Chondrocyte (in vitro differentiated cells): ENCODE measurements around the gene UBA1. TPM values are rescaled to one million over a fixed set of nuclear protein-coding genes. Genes with fewer than 3 reads are reported as not detected.

Source experiments
- DNase-seq: peaks from one replicate; pipeline ENCODE4 v3.0.0; 2021; ENCODE audit warnings: mixed read lengths, low spot score
- H3K27ac Mint-ChIP-seq: one replicate; pipeline ENCODE4 v1.8.0; 2021; ENCODE audit warnings: mild to moderate bottlenecking, moderate library complexity, mixed read lengths; ENCODE audit not compliant: unreplicated experiment
- H3K27me3 Mint-ChIP-seq: 2 replicates; pipeline ENCODE4 v1.8.0; 2021; ENCODE audit warnings: low read depth, mixed read lengths
- H3K36me3 Mint-ChIP-seq: 2 replicates; pipeline ENCODE4 v1.8.0; 2021; ENCODE audit warnings: low read depth, mixed read lengths
- H3K4me1 Mint-ChIP-seq: 2 replicates; pipeline ENCODE4 v1.8.0; 2021; ENCODE audit warnings: low read depth, mild to moderate bottlenecking, mixed read lengths
- H3K4me3 Mint-ChIP-seq: one replicate; pipeline ENCODE4 v1.8.0; 2021; ENCODE audit warnings: mild to moderate bottlenecking, moderate library complexity, mixed read lengths; ENCODE audit not compliant: unreplicated experiment
- H3K9me3 Mint-ChIP-seq: 2 replicates; pipeline ENCODE4 v1.8.0; 2021; ENCODE audit warnings: low read depth, mixed read lengths
- CTCF ChIP-seq: fragments of 200-600 bp; sonication (generic); IDR thresholded peaks from 2 replicates; pipeline ENCODE4 v1.5.0; 2021; ENCODE audit warnings: antibody characterized with exemption, mild to moderate bottlenecking, moderate library complexity
- total RNA-seq: library from RNA; stranded (reverse); gene quantifications from 3 replicates; pipeline ENCODE4 v1.2.1, GENCODE V29; 2021

The UBA1 gene
- total RNA-seq, 1 donor from 2014 or later = 311 TPM

GRCh38 chrX:47174846-47175587, 18.6 kb upstream of the UBA1 start:
- TF ChIP-seq CTCF = no peak
- H3K27me3 Mint-ChIP-seq = no peaks in the 10 kb centered on the region
- peaks cover 12% of the 10 kb centered on the region for H3K36me3 Mint-ChIP-seq
- peak; percentile 72 for DNase-seq
- no peak overlapping the region for H3K27ac Mint-ChIP-seq
- H3K4me1 Mint-ChIP-seq = peaks cover 3% of the 10 kb centered on the region
- no peak overlapping the region for H3K4me3 Mint-ChIP-seq
- H3K9me3 Mint-ChIP-seq = no peaks in the 10 kb centered on the region

DNA sequence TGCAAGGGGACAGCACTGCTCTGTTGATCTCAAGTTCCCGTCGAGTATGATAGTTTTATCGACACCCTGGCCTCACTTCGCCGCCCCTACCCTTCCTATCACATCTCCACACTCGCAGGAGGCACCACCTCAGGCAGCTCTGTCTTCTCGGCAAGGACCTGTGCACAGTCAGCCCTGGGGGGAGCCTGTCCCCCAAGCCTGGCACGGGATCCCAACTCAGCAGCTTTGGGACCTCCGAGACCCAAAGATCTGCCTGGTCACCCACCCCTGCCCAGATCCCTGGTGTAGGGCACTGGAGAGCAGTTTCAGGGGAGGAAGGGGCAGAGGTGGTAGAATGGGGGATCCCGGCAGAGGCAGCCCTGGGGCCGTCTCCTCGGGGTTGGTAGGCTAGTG, 18.0 kb upstream of the UBA1 start:
- DNase-seq = peak; percentile 68
- H3K27me3 Mint-ChIP-seq = no peaks in the 10 kb centered on the region
- peaks cover 3% of the 10 kb centered on the region for H3K4me1 Mint-ChIP-seq
- peaks cover 12% of the 10 kb centered on the region for H3K36me3 Mint-ChIP-seq
- H3K27ac Mint-ChIP-seq = no peak overlapping the region
- TF ChIP-seq CTCF = no peak
- H3K9me3 Mint-ChIP-seq = no peaks in the 10 kb centered on the region
- H3K4me3 Mint-ChIP-seq = no peak overlapping the region

GRCh38 chrX:47176101-47176740, 17.4 kb upstream of the UBA1 start:
- Mint-ChIP-seq H3K4me1 (peaks cover 3% of the 10 kb centered on the region), H3K9me3 (no peaks in the 10 kb centered on the region), H3K27me3 (no peaks in the 10 kb centered on the region), H3K36me3 (peaks cover 12% of the 10 kb centered on the region), H3K4me3 (no peak overlapping the region), H3K27ac (no peak overlapping the region)
- no peak for TF ChIP-seq CTCF
- peak; percentile 53 for DNase-seq

- no peaks in the 10 kb centered on the region for H3K9me3 Mint-ChIP-seq
- peak; percentile 30 for DNase-seq
- H3K36me3 Mint-ChIP-seq = peaks cover 12% of the 10 kb centered on the region
- H3K4me1 Mint-ChIP-seq = peaks cover 3% of the 10 kb centered on the region
- TF ChIP-seq CTCF = no peak
- no peak overlapping the region for H3K4me3 Mint-ChIP-seq
- no peak overlapping the region for H3K27ac Mint-ChIP-seq
- no peaks in the 10 kb centered on the region for H3K27me3 Mint-ChIP-seq
Measured at GRCh38 chrX:47177079-47177478, 16.6 kb upstream of the UBA1 start.

GRCh38 chrX:47178337-47178736, 15.3 kb upstream of the UBA1 start:
- H3K9me3 Mint-ChIP-seq = no peaks in the 10 kb centered on the region
- DNase-seq = peak; percentile 44
- H3K4me1 Mint-ChIP-seq = peaks cover 3% of the 10 kb centered on the region
- no peaks in the 10 kb centered on the region for H3K27me3 Mint-ChIP-seq
- peaks cover 10% of the 10 kb centered on the region for H3K36me3 Mint-ChIP-seq
- no peak overlapping the region for H3K27ac Mint-ChIP-seq
- no peak overlapping the region for H3K4me3 Mint-ChIP-seq
- no peak for TF ChIP-seq CTCF
